Renal pelvis (tissue), 3 donors: ENCODE measurements around the gene POLRMT. TPM values are rescaled to one million over a fixed set of nuclear protein-coding genes. Genes with fewer than 3 reads are reported as not detected.

ENCODE experiments used
- polyA plus RNA-seq, 3 donors: library from polyadenylated mRNA; unstranded; fragments of 120-200 nt; gene quantifications; one replicate each; pipeline ENCODE4 v1.2.1, GENCODE V29; 2013; ENCODE audit not compliant: insufficient read length in 3 of 3

The POLRMT gene
- polyA plus RNA-seq, 3 donors = 64.7 to 78.3 (median 70.9) TPM

Other genes with a start within 250 kb of the POLRMT start
- gene C2CD4C, start 224.4 kb downstream of the POLRMT start, polyA plus RNA-seq = 1 to 10 TPM; 2.0 to 4.4 (median 4.0) TPM
- 10 to 100 TPM; 30.2 to 57.5 (median 36.2) TPM for gene SHC2, start 172.5 kb downstream of the POLRMT start, polyA plus RNA-seq
- gene MADCAM1, start 137.1 kb downstream of the POLRMT start, polyA plus RNA-seq = 1 to 10 TPM; 5.3 to 7.0 (median 5.7) TPM
- gene TPGS1, start 126.0 kb downstream of the POLRMT start, polyA plus RNA-seq = 10 to 100 TPM; 10.6 to 19.5 (median 14.0) TPM
- gene CDC34, start 101.8 kb downstream of the POLRMT start, polyA plus RNA-seq = 10 to 100 TPM; 57.2 to 81.2 (median 68.3) TPM
- under 1 TPM; 0.14 to 0.49 (median 0.36) TPM for gene GZMM, start 89.5 kb downstream of the POLRMT start, polyA plus RNA-seq
- 100 to 1,000 TPM; 474 to 595 (median 592) TPM for gene BSG, start 60.9 kb downstream of the POLRMT start, polyA plus RNA-seq
- gene HCN2, start 43.7 kb downstream of the POLRMT start, polyA plus RNA-seq = under 1 TPM; 0.27 to 0.48 (median 0.30) TPM
- gene FGF22, start 6.3 kb upstream of the POLRMT start, polyA plus RNA-seq = 1 to 10 TPM in 1 of 3 donors, under 1 TPM in 2; 0.83 to 1.1 (median 0.91) TPM
- 10 to 100 TPM; 33.8 to 35.9 (median 35.8) TPM for gene RNF126, start 29.7 kb upstream of the POLRMT start, polyA plus RNA-seq
- gene FSTL3, start 42.9 kb upstream of the POLRMT start, polyA plus RNA-seq = 10 to 100 TPM; 21.7 to 24.4 (median 23.3) TPM
- gene PRSS57, start 61.9 kb upstream of the POLRMT start, polyA plus RNA-seq = under 1 TPM in 2 of 3 donors, not detected in 1; 0.33 to 0.51 TPM
- gene PALM, start 75.4 kb upstream of the POLRMT start, polyA plus RNA-seq = 100 to 1,000 TPM in 2 of 3 donors, 10 to 100 TPM in 1; 89.8 to 119 (median 113) TPM
- gene MISP, start 117.6 kb upstream of the POLRMT start, polyA plus RNA-seq = 10 to 100 TPM in 1 of 3 donors, 1 to 10 TPM in 2; 7.1 to 11.2 (median 7.5) TPM
- gene PTBP1, start 163.9 kb upstream of the POLRMT start, polyA plus RNA-seq = 100 to 1,000 TPM; 400 to 450 (median 417) TPM
- gene PLPPR3, start 188.4 kb upstream of the POLRMT start, polyA plus RNA-seq = 10 to 100 TPM; 11.2 to 25.9 (median 17.1) TPM
- gene AZU1, start 194.3 kb upstream of the POLRMT start, polyA plus RNA-seq = 1 to 10 TPM; 1.0 to 3.4 (median 2.2) TPM
- gene PRTN3, start 207.5 kb upstream of the POLRMT start, polyA plus RNA-seq = 1 to 10 TPM; 1.2 to 2.0 (median 1.4) TPM
- under 1 TPM; 0.25 to 0.51 (median 0.46) TPM for gene ELANE, start 218.8 kb upstream of the POLRMT start, polyA plus RNA-seq
- 1 to 10 TPM; 3.9 to 4.4 (median 4.2) TPM for gene CFD, start 226.1 kb upstream of the POLRMT start, polyA plus RNA-seq